Femur (tissue), 1 donor: ENCODE measurements around the gene SBNO2.

ENCODE experiments used
- DNase-seq: peaks from one replicate; pipeline ENCODE4 v3.0.0-alpha.2; 2017

The SBNO2 gene

GRCh38 chr19:1069009-1069779 is 104.9 kb downstream of the SBNO2 start:
- DNase-seq = peak; percentile 68

- DNase-seq = no peak
Observed at GRCh38 chr19:1068009-1069001, 105.8 kb downstream of the SBNO2 start.

GRCh38 chr19:1067341-1067957 is 106.6 kb downstream of the SBNO2 start:
- no peak for DNase-seq

GRCh38 chr19:1066748-1067340 is 107.2 kb downstream of the SBNO2 start, which contains the start of gene ARHGAP45:
TSS of gene ARHGAP45 (plus strand) at chr19:1067167. CDS start at chr19:1067406, 239 bp downstream.
- no peak for DNase-seq

GRCh38 chr19:1066251-1066747 is 107.8 kb downstream of the SBNO2 start:
- DNase-seq = no peak

GRCh38 chr19:1065606-1066109 is 108.4 kb downstream of the SBNO2 start:
- DNase-seq = no peak

- DNase-seq = peak; percentile 67
Observed at GRCh38 chr19:1064661-1065605, 109.1 kb downstream of the SBNO2 start.

GRCh38 chr19:1063909-1064660 is 110.0 kb downstream of the SBNO2 start:
- no peak for DNase-seq

GRCh38 chr19:1063030-1063908 is 110.8 kb downstream of the SBNO2 start:
- DNase-seq = no peak

GRCh38 chr19:1062387-1063029 is 111.6 kb downstream of the SBNO2 start:
- DNase-seq = no peak

- DNase-seq = no peak
Observed at GRCh38 chr19:1061987-1062386, 112.1 kb downstream of the SBNO2 start.

GRCh38 chr19:1060689-1061088 is 113.4 kb downstream of the SBNO2 start:
- no peak for DNase-seq

- no peak for DNase-seq
Observed at GRCh38 chr19:1058112-1058511, 116.0 kb downstream of the SBNO2 start.
